CD4-positive, alpha-beta T cell treated with Interferon gamma for 1 hour (primary cell): ENCODE measurements around the gene IKZF3.
"Not testable (repeated sequence)": the region's sequence is repeated elsewhere in the genome, so short reads cannot be mapped to it uniquely, and the experiment has no call there.

Experiments
- DNase-seq: peaks from one replicate; pipeline ENCODE4 v3.0.0-alpha.2; 2020

IKZF3 gene

DNA sequence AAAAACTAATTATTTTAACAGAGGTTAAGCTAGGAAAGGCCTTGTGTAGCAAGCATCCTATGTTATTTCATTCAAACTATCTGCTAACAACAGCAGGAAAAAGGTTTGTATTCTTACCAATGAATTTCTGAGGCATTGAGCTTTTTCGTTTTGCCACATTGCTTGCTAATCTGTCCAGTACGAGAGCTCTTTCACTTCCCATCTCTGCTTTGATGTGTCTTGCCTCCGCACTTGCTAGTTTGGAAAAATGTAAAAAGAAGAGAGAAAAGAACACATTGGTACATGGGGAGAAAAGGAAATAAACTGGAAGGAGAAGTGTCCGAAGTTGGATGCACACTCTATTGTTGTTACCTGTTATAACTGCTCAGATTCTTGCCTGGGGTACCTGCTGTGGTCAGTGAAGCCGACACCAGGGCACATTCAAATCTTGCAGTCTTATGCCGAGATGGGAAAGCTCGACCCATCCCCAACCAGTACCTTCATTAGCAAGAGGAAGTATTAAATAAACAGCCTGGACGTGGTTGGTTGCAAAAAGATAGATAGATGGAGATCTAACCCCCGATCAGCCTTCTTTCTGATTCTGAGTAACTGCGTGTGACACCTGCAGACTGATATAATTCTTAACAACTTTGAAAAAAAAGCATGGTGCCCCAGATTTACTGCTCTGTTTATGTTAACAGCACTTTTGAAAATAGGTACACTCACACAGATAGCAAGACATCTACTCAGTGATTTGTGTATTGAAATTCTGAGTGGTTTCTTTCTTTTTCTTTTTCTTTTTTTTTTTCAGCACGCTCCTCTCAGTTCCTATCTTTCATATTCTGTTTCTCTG, 86.4 kb downstream of the IKZF3 start:
- no peak for DNase-seq

DNA sequence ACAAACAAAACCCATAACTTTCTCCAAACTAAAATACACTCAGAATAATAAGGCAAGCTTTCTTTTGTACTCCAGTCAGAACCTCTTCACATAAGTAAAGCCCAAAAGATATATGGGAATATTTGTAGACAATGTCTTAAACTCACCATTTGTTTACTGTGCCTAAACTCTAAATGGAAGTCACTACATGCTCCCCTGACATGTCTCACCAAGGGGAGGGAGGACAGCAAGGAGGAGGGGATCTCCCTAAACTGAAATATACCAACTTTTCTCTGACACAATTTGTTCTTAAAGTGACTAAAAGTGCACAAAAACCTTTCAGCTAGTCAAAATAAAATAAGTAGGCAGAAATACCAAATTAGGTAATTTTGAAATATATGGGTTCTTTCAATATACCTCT, 87.9 kb downstream of the IKZF3 start:
- no peak for DNase-seq

DNA sequence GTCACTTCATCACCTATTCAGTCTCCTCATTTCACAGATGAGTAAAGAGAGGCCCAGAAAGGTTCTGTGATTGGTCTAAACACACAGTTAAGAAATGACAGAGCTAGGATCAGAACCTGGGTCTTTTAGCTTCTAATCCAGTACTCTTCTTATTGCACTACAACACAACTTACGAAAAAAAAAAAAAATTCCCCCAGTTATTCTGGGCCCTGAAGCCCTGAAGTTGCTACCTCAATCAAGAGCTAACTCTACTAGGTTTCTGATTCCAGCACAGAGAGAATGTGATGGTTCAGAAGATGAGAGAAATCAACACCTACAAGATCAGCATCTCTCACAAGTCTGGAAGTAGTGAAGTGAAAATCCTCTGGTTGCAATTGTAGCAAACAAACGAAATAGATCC, 89.1 kb downstream of the IKZF3 start:
- DNase-seq, result no peak

DNA sequence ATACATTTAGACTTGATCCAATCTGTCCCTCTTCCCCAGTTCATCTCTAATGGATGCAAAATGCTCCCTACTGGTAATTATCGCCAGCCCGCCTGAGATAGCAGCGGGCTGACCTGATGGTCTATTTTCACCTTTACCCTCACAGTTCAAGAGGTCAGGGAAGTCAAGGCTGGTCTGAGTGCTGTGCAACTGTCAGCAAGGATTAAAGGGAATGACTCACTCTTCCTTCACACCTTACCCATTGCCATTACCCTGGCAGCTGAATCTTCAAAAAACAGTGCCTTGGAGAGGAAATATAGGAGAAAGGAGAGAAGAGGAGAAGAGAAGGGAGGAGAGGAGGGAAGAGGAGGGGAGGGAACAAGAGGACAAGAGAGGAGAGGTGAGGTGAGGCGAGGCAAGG, 90.1 kb downstream of the IKZF3 start:
- DNase-seq, result no peak

DNA sequence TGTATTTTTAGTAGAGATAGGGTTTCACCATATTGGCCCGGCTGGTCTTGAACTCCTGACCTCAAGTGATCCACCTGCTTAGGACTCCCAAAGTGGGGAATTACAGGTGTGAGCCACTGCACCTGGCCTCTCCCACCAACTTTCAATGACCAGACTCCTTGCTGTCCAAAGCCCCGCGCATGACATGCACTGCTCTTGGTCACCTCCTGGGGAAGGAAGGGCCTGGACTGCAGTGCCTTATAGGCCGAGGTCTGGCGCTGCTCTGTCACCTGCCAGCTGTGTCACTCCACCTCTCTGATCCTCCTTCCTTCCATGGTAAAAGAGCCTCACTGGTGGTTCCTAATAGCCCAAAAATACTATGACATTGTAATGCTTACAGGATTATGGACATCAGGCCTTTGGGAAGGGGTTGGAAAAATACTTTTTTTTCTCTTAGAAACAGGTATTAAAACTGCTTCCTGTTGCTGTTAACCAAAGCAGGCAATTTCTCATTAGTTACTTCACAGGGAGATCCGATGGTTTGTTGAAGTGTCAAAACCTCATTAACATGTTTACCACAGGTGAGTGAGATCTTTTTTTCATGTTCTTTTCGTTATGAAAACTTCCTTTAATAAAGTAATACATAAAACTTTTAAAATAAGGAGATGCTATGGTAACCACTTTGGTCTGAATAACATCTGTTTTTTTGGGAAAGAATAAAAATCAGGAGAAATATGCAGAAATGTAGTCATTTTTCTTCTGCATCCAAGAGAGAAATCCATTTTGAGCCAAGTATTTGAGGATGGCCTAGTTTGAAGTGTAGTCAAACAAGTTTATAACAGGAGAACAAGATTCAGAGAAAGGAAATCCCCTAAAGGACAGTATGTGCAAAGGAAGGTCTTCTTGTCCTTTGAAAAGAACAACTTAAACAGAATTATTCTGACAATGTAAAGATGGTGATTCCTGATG, 90.9 kb downstream of the IKZF3 start:
- DNase-seq, result no peak

DNA sequence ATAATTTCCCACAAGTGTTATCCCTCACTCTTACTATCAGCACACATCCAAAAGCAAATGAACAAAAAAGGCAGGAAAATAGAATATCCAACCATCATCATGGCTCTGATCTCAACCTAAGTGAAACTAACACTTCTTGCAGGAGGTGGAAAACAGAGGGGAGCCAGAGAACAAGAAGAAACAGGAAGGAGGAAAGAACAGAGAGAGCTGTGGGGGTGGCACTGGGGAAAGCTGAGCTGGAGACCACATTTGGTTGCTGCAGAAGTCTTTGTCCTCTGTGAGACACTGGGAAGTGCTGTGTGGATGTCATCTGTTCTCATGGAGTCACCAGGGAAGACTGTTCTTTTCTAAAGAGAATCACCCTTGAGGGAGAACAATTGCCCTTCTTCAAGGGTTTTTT, 91.7 kb downstream of the IKZF3 start:
- no peak for DNase-seq

DNA sequence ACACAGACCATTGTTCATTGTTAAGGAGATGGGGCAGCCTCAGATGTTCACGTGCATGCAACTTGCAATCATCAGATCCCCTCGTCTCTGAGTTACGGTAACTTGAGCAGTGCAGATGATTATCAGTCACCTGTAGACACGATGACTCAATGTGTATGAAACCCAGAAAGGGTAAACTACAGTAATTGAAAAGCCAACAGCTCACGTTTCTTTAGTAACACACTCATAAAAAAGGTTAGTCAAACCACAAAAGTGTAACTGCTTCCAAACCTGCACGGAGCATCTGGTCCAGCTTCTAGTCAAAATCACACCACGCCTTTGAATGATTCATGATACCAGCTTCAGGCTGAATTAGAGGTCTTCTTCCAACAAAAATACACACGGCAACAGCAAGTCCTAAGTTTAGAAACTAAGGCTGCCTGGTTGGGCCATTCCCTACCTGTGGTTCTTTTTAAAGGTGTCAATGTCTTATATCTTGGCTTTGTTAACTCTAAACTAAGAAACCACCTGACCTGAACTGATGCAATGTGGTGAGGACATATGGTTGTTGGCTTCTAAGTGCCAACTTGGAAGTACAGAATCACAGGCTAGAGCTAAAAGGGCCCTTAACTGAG, 94.0 kb downstream of the IKZF3 start:
- DNase-seq, result peak; percentile 35

DNA sequence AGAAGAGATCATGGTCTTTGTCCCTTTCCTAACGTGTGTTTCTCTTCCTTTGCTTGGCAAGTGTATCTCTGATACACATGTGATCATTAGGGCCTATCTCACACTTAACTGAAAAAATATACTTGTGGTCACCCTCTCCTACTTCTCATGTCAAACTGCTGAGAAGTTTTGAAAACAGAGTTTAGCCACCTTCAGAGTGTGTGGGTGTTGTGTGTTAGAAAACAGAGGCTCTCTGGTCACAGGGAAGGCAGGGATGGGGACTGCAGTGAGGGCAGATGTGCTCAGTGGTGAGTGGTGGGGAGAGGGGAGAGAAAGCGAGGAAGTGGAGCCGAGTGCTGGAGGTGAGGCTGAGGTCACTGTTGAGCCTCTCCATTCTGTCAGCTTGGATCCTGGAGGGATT, 97.0 kb downstream of the IKZF3 start:
- DNase-seq, result no peak

DNA sequence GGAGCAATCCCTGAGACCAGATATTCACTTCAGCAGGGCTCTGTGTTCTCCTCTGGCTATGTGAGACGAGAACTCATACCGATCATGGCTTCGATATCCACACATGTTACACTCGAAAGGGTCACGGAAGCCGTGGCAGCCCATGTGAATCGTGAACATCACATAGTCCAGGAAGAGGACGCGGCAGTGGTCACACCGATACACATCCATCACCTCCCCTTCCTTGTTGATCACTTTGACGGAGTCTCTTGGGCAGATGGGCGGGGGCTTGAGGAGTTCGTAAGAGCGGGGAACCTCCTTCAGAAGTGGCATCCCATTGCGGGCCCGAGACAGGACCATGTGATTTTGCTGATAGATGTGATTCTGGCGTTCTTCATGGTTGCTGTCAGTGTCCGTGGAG, 98.3 kb downstream of the IKZF3 start:
- no peak for DNase-seq

DNA sequence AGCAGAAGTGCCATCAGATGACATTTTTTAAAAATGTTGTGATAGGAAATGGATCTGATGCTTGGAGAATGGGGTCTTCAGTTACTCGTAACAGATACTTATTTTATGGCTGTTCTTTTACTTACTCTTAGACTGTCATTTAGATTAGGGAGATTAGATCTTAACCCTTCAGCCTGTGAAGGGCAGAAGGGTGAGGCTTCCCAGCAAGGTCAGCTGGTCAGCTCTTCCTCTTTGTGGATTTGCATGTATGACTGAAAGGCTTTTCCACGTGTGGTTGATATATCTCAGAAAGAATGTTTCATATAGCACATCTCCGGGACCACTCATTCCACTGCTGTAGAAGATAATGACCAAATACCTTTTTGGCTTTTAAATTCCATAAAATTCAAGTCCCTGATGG, 98.9 kb downstream of the IKZF3 start:
- no peak for DNase-seq

DNA sequence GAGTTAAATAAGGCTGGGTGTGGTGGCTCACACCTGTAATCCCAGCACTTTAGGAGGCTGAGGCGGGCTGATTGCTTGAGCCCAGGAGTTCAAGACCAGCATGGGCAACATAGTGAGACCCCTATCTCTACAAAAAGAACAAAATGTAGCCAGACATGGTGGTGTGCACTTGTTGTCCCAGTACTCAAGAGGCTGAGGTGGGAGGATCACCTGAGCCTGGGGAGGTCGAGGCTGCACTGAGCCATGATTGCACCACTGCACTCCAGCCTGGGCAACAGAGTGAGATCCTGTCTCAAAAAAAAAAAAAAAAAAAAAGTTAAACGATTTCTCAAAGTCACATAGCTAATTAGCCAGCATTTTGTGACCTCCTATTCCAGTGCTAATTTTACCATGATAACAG, 99.9 kb downstream of the IKZF3 start:
- DNase-seq, result not testable (repeated sequence)

DNA sequence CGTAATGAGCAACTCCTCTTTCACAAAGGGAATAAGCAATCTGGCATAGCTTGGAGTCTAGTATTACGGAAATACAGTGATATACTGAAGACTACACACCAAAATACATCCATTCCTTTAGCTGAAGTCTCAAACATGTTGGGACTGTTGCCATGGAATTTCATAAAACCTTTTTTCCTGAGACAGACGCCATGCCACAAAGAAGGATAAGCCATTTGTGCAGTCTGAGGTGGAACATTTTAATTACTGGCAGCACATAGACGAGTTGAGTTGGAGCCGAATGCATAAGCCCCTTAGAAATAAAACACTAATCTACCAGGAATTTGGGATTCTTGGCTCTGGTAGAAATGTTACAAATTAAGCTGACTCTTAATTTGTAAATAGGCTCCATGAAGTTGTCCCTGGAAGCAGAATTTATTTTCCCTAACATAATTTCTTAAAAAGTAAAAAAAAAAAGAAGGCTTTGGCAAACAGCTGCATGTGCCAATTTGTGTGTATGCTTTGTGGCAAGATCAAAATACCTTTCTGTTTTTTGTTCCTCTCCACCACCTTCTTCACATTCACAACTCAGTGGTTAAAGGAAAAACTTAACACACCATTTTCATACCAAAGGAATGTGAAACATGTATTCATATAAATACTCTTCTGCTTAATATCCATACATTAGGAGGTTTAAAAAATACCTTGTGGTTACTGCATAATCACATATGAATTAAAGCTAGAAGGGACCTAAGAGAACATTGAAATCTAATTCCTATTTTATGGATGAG, 100.9 kb downstream of the IKZF3 start:
- DNase-seq, result no peak

DNA sequence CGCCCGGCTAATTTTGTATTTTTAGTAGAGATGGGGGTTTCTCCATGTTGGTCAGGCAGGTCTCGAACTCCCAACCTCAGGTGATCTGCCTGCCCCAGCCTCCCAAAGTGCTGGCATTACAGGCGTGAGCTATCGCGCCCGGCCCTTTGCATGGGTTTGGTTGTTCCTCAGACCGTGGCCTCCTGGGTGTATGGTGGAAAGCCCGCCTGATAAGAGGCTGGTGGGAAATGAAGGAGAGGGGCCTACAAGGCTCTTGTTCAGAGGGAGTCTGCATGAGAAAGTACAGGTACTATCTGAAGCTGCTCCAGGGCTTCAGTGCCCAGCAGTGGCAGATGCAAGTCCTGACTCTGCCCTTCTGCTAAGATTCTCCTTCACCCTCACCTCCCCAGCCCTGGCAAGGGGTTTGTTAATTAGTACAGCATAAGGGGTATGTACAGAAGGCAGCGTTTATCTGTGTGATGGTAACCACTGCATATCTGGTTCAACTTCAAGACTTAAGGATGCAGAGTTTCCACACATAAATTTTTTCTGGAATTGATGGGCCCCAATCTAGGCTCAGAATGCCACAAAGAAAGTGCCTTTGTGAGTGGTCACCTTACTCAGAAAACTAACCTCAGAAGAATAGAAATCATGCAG, 102.1 kb downstream of the IKZF3 start:
- no peak for DNase-seq

DNA sequence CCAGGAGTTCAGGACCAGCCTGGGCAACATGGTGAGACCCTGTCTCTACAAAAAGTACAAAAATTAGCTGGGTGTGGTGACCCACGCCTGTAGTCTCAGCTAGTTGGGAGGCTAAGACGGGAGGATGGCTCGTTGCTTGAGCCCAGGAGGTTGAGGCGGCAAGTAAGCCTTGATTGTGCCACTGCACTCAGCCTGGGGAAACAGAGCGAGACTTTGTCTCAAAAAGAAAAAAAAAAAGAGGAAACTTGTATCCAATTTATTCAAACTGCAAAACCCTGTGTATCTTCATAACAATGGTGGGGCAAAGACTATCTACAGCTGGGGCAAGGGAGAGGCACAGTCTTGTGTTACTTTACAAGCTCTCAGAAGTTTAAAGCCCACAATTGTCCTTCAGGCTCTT, 104.9 kb downstream of the IKZF3 start:
- DNase-seq, result no peak

DNA sequence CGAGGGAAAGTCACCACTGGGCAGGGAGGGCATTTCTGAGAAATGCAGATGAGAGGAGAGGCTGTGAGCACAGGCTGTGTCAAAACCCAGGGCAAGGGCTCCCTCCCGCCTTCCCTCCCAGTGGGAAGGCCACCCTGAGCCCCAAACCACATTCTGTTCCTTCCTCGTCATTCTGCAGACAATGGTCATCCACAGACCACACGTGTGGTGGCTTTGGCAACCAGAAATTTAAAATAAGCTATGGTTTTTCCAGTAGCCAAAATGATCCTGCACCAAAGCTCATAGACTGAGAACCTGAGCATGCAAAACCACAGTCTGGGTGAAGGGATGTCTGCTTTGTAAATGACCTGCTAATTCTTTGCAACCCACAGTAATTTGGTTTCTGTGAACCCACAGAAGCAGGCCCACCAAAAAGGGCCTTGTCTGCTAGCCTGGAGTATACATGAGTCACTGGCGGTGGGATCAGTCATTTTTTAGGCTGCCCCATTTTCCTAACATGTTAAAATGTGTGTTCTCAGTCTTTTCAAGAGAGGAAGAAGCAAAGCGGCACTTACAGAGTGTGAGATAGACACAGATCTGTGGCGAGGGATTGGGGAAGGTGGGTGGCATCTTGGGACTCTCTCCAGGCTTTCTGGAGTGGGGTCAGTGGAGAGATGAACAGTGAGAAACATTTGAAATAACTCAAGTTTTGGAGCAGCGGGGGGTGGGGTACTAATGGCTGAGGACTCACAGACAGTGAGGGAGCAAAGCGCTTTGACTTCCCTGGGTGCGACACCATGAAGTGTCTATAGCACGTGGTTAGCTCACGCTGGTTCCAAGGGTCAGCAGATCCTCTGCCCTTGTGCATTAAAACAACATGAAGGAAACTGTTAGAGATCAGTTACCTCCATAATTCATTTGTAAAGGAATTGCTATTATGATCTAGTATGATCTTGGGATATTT, 105.9 kb downstream of the IKZF3 start:
- DNase-seq, result peak; percentile 39

DNA sequence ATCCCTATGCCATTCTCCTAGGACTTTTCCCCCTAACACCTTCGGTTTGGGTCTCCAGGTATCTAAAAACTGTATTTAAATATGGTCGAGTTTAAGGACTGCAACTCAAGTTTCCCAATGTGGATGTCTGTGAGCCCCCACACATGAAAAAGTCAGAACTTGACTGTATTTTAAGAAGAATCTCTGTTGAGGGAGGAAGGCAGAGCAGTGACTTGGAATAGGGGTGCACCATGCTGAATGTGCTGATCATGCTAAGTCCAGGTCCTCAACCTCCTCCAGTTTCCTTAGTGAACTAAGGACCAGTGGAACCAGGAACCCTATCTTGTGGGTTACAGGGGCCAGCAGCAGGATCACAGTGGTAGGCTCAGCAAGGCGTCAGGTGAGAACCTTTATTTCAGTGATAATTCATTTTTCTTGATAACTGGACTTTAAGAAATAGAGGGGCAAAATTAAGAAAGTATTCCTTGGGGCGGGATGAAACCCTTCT, 106.9 kb downstream of the IKZF3 start:
- no peak for DNase-seq

DNA sequence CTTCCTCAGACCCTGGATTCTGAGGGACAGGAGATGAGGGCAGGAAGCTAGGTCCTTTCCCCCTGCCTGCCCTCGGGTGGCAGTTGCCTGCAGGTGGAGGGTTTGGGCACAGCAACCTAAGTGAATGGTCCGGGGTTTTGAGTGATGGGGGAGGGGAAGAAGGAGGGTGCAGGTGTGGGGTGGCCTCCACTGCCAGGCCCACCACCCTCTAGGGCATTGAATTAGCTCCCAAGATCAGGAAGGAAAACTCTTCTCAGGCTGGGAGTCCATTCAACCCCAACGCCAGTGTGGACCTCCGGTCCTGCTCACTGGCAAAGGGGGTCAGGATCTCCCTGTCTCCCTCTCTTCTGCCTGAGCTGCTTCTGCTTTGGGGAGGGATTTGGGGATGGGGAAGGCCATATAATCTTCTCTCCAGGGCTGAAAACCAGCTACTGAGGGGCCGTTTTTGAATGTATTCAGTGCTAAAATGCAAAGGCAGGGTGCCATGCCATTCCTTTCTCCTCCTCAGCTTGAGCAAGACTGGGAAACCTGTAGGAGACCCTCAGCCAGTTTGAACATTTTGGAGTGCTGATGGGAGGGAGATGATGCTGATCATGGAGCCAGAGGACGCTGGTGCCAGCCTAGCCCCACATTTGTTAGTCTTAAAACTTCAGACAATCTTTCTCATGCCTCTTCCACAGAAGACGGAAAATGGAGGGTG, 107.6 kb downstream of the IKZF3 start:
- DNase-seq, result no peak

DNA sequence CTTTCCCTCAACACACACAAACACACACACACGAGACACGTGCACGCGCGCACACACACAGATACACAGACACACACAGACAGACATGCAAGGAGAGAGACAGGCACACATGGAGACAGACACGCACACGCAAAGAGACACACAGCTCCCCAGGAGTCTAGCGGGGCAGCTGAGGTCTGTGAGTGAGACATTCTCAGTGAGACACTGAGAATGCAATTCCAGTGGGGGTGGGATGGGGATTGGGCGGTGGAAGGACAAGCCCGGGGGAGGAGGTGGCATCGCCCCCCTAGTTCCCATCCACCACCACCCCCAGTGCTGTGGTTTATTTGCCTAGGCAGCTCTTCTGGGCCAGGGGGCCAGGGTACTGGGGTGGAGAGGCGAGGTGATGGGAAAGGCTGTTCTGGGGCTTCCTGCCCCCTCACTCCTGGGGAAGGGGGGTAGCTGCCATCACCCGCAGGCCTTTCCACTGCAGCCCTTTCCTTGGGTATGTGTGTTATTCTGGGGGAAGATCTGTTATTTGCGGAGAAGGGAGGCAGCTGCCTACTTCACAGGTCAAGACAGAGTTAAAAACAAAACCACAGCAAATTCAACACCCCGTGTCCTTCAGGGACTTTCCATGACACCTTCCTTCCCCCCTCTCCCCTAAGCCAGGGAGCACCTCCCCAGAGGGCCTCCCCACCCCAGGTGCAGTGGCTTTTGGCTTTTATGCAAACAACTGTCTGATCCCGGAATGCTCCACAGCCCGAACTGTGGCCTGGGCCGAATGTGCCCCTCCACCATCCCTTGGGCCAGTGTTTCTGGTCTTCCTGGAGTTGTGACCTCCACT, 108.3 kb downstream of the IKZF3 start:
- DNase-seq, result peak; percentile 79

DNA sequence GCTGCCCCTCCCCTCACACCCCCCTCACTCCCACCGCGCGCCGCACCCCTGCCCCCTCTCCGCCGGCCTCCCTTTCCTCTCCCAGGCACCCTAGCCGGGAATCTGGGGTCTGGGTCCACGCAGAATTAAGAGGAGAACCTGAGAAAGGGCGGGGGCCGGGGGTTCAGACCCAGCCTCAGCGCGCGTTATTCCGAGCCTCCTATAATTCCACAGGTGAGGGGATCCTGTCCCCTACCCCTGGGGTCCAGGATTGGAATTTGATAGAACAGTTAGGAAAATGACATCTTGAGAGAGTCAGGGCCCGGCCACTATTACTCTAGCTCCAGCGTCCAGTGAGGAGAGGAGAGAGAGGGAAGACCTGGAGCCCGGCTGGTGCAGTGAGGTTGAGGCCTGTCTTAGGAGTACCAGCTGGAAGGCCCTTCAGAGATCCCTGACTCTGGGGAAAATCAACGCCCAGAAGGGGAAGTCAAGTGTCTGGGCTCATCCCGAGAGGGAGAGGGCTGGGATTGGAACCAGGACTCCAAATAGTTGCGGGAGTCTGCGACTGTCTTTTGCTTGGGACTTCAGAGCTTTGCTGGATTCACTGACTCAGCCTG, 109.1 kb downstream of the IKZF3 start:
- DNase-seq, result no peak
